ENCODE data around the gene KLK8. TPM values are rescaled to one million over a fixed set of nuclear protein-coding genes. Genes with fewer than 3 reads are reported as not detected.

KLK8 gene
- total and polyA plus RNA-seq, 4 experiments from 2014 or later, result not detected

Other genes with a start within 250 kb of the KLK8 start
- gene GPR32, start 231.1 kb downstream of the KLK8 start, total RNA-seq, result not detected
- not detected for gene GPR32, start 231.1 kb downstream of the KLK8 start, polyA plus RNA-seq
- gene ACP4, start 211.2 kb downstream of the KLK8 start, total RNA-seq, result not detected
- gene ACP4, start 211.2 kb downstream of the KLK8 start, polyA plus RNA-seq, result not detected
- not detected for gene KLK1, start 177.8 kb downstream of the KLK8 start, total RNA-seq
- gene KLK1, start 177.8 kb downstream of the KLK8 start, polyA plus RNA-seq, result not detected
- gene KLK15, start 168.0 kb downstream of the KLK8 start, total RNA-seq, result not detected
- gene KLK15, start 168.0 kb downstream of the KLK8 start, polyA plus RNA-seq, result not detected
- not detected for gene KLK3, start 146.7 kb downstream of the KLK8 start, total RNA-seq
- gene KLK3, start 146.7 kb downstream of the KLK8 start, polyA plus RNA-seq, result not detected
- gene KLK2, start 128.2 kb downstream of the KLK8 start, total RNA-seq, result not detected
- not detected for gene KLK2, start 128.2 kb downstream of the KLK8 start, polyA plus RNA-seq
- not detected for gene KLK4, start 90.2 kb downstream of the KLK8 start, total RNA-seq
- not detected for gene KLK4, start 90.2 kb downstream of the KLK8 start, polyA plus RNA-seq
- gene KLK5, start 48.6 kb downstream of the KLK8 start, total RNA-seq, result not detected
- not detected for gene KLK5, start 48.6 kb downstream of the KLK8 start, polyA plus RNA-seq
- gene KLK6, start 32.0 kb downstream of the KLK8 start, total RNA-seq, result not detected
- not detected for gene KLK6, start 32.0 kb downstream of the KLK8 start, polyA plus RNA-seq
- gene KLK7, start 17.7 kb downstream of the KLK8 start, total RNA-seq, result not detected
- gene KLK7, start 17.7 kb downstream of the KLK8 start, polyA plus RNA-seq, result not detected
- gene KLK10, start 18.1 kb upstream of the KLK8 start, total RNA-seq, result not detected
- not detected for gene KLK10, start 18.1 kb upstream of the KLK8 start, polyA plus RNA-seq
- gene KLK11, start 25.0 kb upstream of the KLK8 start, total RNA-seq, result not detected
- not detected for gene KLK11, start 25.0 kb upstream of the KLK8 start, polyA plus RNA-seq
- gene KLK12, start 33.4 kb upstream of the KLK8 start, total RNA-seq, result not detected
- not detected for gene KLK12, start 33.4 kb upstream of the KLK8 start, polyA plus RNA-seq
- not detected for gene KLK13, start 63.5 kb upstream of the KLK8 start, total RNA-seq
- not detected for gene KLK13, start 63.5 kb upstream of the KLK8 start, polyA plus RNA-seq
- gene KLK14, start 81.3 kb upstream of the KLK8 start, total RNA-seq, result 1 to 10 TPM in 1 of 2 experiments, not detected in 1; 1.1 TPM
- gene KLK14, start 81.3 kb upstream of the KLK8 start, polyA plus RNA-seq, result not detected
- gene CTU1, start 106.8 kb upstream of the KLK8 start, total RNA-seq, result 10 to 100 TPM; 11.4 TPM
- gene CTU1, start 106.8 kb upstream of the KLK8 start, polyA plus RNA-seq, result 1 to 10 TPM; 1.4 to 9.2 TPM
- 1 to 10 TPM; 3.4 to 3.9 TPM for gene SIGLEC9, start 123.3 kb upstream of the KLK8 start, total RNA-seq
- 1 to 10 TPM; 2.4 to 2.6 TPM for gene SIGLEC9, start 123.3 kb upstream of the KLK8 start, polyA plus RNA-seq
- gene SIGLEC7, start 140.7 kb upstream of the KLK8 start, total RNA-seq, result under 1 TPM; 0.25 to 0.52 TPM
- under 1 TPM in 1 of 2 donors, not detected in 1; 0.57 TPM for gene SIGLEC7, start 140.7 kb upstream of the KLK8 start, polyA plus RNA-seq
- under 1 TPM; 0.47 to 0.58 TPM for gene CD33, start 223.5 kb upstream of the KLK8 start, total RNA-seq
- not detected for gene CD33, start 223.5 kb upstream of the KLK8 start, polyA plus RNA-seq
- gene SIGLECL1, start 249.5 kb upstream of the KLK8 start, total RNA-seq, result not detected
- not detected for gene SIGLECL1, start 249.5 kb upstream of the KLK8 start, polyA plus RNA-seq

Measured in CD4-positive, alpha-beta memory T cell (primary cell).